Smooth muscle cell of the pulmonary artery (primary cell): Measurements from ENCODE around the gene CRISP1. TPM values are rescaled to one million over a fixed set of nuclear protein-coding genes. Genes with fewer than 3 reads are reported as not detected.

Experiments used
- total RNA-seq: library from RNA; depleted of rRNA; stranded (reverse); fragments of >200 nt; gene quantifications from 2 replicates; pipeline ENCODE4 v1.2.3, GENCODE V29; 2014

CRISP1 gene, protein sequence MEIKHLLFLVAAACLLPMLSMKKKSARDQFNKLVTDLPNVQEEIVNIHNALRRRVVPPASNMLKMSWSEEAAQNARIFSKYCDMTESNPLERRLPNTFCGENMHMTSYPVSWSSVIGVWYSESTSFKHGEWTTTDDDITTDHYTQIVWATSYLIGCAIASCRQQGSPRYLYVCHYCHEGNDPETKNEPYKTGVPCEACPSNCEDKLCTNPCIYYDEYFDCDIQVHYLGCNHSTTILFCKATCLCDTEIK
- not detected in 2 replicates for total RNA-seq

DNA sequence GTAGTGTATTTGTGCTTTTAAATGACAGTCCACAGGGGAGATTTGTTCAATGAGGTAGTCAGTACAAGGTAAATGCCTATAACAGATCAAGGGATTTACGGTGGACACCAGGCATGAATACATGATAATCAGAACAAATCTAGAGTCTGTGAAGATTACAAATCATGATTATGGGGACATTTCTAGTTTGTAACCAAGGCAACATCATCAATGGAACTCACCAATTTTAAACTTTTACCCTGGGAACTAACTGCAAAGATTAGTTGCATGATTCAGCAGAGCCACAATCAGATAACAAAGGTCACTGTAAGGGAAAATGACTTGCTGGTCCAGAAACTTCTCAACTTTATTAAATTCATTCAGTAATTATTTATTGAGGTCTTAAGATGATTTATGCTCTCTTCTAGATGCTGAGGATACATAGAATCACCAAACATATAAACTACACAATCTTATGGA, at the start of gene CRISP1:
CRISP1 (minus strand) TSS at position 51 of the 459 bp plus-strand sequence. CDS start 9,135 bp downstream, outside the sequence.

DNA sequence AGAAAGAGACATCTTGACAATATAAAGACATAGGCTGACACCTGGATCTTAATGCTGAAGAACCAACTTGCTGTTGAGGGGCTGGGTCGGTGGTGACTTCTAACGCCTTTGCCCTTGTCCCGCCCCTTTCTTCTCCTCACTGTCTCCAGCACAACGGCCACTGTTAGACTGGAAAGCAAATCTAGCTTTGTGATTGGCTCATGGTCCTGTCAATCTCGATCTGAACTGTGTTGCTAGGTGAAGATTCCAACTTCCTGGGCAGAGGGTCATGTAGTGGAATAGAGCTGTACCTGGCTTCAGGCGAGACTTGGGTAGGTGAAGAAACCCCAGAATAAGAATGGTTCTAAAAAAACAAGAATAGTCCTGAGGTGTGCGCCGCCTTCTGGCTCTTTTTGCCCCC, 79.2 kb downstream of the CRISP1 start, which contains the start of gene PGK2:
PGK2 (minus strand) TSS at position 110 of the 400 bp plus-strand sequence; CDS start at position 12, 98 bp downstream.

Other genes starting within 250 kb of the CRISP1 start
- not detected in 2 replicates for gene RHAG, start 229.7 kb downstream of the CRISP1 start, total RNA-seq
- gene CRISP2, start 153.0 kb downstream of the CRISP1 start, total RNA-seq: not detected in 2 replicates
- gene CRISP3, start 122.1 kb downstream of the CRISP1 start, total RNA-seq: not detected in 2 replicates
- gene PGK2, start 79.2 kb downstream of the CRISP1 start, total RNA-seq: not detected in 2 replicates
- not detected in 2 replicates for gene DEFB114, start 97.6 kb upstream of the CRISP1 start, total RNA-seq
- gene DEFB113, start 103.1 kb upstream of the CRISP1 start, total RNA-seq: not detected in 2 replicates
- not detected in 2 replicates for gene DEFB110, start 155.5 kb upstream of the CRISP1 start, total RNA-seq
- gene DEFB112, start 183.4 kb upstream of the CRISP1 start, total RNA-seq: not detected in 2 replicates